A549 treated with RU486 at 1 μM for 4 hours (cell line): ENCODE measurements around the gene CTNNA2. TPM values are rescaled to one million over a fixed set of nuclear protein-coding genes. Genes with fewer than 3 reads are reported as not detected.

Experiments
- total RNA-seq: library from RNA; stranded (reverse); fragments of 200-300 nt; extraction: Qiagen RNA extraction; gene quantifications from 5 replicates; pipeline ENCODE4 v1.2.3, GENCODE V29; 2022; ENCODE audit warnings: low read depth

Gene CTNNA2
- 0.13 to 0.89 TPM (median 0.22 TPM) in 5 replicates for total RNA-seq

DNA sequence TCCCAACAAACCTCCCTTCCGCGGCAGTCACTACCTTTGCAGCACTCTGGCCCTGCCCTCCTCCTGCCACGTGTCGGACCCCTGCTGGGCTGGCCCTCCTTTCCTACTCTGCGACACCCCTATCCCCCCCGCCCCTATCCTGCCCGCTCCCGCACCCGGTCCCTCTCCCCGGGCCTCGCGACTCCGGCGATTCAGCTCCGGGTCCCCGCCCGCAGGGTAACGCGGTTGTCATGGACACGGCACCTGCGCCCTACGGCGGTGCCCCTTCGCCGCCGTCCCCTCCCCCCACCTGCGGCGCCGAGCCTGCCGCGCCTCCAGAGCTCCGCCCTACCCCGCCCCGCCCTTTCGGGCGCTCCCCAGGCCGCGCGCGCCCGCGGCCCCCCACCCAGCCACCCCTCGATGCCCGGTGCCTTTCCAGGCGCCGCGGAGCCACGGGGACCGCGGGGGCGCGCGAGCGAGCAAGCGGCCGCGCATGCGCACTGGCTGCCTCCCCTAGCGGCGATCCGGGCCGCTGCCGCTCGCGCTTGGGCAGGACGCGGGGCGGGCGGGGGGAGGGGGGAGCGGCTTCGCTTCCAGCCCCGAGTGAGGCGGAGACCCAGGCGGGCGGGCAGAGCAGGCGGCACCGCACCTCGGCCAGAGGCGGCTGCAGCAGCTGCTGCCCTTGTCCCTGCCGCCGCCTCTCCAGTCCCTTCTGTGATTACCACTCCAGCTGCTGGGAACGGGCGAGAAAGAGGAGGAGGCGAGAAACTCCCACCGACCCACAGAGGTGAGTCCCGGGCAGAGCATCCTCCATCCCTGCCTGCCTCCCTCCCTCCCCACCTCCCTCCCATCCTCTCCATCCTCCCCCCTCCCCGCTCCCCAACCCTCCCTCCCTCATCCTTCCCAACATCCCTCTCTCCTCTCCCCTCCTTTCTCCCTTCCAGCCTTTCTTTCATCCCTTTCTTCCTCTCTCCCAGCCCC, at the start of gene CTNNA2:
CTNNA2 (plus strand) TSS at position 610 of the 960 bp plus-strand sequence.

DNA sequence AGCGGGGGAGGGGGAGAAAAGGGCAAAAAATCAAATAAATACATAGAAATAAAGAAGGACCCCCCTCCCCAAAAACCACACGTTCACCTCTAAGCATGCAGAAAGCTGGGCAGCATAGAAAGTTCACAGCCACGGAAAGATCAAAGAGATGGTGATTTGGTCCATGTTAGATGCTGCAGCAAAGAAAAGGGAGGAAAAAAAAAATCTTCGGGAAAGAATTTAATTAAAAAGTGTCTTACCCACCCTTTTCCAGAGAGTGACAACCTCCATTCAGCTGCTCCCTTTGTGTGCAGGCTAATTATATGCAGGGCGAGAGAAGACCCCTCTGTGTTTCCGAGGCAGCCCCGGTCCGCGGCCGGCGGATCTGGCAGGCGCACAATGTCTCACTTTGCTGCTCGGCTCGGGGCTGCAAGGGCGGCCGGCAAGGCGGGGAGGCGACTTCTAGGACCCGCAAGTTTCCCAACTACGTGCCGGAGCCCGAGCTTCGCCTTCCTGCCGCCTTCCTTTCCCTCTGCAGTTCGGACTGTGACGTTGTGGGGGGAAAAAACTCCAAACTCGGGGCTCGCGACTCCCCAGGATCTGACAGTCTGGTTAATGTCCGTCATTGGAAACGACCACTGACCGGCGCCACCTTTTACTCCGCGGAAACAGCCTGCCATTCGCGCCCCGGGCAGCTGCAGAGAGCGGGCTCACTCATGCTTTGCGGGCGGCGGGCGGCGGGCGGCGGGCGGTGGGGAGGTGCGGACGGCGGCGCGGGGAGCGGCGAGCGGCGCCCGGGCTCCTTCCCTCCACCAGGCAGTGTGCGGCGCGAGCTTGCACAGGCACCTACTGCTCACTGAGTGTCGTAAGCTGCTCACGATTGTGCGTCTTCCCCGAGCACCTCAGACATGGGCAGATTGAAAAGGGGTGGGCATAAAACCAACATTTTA, 791.3 kb downstream of the CTNNA2 start, which contains the start of gene LRRTM1:
LRRTM1 (minus strand) TSS at position 844 of the 929 bp plus-strand sequence. CDS start 933 bp downstream, outside the sequence.

